PFSK-1 (cell line): ENCODE data around the gene TM4SF20.

Experiments
- POLR2AphosphoS5 ChIP-seq: IDR thresholded peaks from 2 replicates; pipeline ENCODE4 v1.6.1; 2012; ENCODE audit warnings: low read depth, mild to moderate bottlenecking, control low read depth, low read length, moderate library complexity
- SIN3A ChIP-seq: IDR thresholded peaks from 2 replicates; pipeline ENCODE4 v1.6.1; 2012; ENCODE audit warnings: mild to moderate bottlenecking, low read length, moderate library complexity, borderline replicate concordance; ENCODE audit not compliant: insufficient read depth
- TF ChIP-seq, protein P1 (sequence below), 2 experiments: IDR thresholded peaks; 2 replicates each; pipeline versions ENCODE4 v1.6.1 to v1.8.0; 2011 to 2012; ENCODE audit warnings: low read depth in 2 of 2, low read length in 2 of 2, control low read depth in 1 of 2, inconsistent platforms in 1 of 2, mild to moderate bottlenecking in 1 of 2, moderate library complexity in 1 of 2; ENCODE audit not compliant: insufficient read depth in 1 of 2

DNA sequence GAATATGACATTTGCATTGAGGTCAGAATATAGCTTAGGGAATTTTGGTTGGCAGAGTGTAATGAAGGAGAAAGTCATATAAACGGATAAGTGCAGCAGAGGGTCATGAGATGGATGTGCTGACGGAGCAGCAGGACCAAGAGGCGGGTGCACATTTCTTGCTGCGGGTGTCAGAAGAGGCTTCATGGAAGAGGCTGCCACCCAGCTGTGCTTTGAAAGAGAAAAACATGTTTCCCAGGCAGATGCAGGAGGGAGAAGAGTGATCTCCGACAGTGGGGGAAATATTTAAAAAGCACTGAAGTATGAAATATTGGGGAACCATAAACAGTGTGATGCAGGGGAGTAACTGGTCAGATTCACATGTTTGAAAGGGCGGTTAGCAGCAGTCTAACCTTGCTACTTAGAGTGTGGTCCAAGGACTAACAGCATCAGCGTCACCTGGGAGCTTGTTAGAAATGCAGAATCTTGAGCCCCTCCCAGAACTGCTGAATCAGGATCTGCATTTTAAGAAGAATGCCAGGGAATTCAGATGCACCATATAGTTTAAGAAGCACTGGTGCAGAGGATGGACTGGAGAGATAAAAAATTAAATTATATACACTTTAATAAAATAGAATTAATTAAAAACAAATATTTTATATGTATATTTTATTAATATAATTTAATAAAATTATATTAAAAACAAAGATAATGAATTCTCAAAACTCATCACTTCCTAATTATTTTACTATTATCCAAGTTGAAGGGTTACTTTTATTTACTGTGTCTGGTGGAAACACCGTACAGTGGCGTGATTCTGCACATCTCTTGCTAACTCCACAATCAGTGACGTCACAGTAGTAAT is 44.8 kb upstream of the TM4SF20 start:
- TF ChIP-seq SIN3A (no peak), POLR2AphosphoS5 (no peak)
- TF ChIP-seq, protein P1, sequence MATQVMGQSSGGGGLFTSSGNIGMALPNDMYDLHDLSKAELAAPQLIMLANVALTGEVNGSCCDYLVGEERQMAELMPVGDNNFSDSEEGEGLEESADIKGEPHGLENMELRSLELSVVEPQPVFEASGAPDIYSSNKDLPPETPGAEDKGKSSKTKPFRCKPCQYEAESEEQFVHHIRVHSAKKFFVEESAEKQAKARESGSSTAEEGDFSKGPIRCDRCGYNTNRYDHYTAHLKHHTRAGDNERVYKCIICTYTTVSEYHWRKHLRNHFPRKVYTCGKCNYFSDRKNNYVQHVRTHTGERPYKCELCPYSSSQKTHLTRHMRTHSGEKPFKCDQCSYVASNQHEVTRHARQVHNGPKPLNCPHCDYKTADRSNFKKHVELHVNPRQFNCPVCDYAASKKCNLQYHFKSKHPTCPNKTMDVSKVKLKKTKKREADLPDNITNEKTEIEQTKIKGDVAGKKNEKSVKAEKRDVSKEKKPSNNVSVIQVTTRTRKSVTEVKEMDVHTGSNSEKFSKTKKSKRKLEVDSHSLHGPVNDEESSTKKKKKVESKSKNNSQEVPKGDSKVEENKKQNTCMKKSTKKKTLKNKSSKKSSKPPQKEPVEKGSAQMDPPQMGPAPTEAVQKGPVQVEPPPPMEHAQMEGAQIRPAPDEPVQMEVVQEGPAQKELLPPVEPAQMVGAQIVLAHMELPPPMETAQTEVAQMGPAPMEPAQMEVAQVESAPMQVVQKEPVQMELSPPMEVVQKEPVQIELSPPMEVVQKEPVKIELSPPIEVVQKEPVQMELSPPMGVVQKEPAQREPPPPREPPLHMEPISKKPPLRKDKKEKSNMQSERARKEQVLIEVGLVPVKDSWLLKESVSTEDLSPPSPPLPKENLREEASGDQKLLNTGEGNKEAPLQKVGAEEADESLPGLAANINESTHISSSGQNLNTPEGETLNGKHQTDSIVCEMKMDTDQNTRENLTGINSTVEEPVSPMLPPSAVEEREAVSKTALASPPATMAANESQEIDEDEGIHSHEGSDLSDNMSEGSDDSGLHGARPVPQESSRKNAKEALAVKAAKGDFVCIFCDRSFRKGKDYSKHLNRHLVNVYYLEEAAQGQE (IDR thresholded peaks at IDR 0.05; ENCODE audit: insufficient read depth in 1 of 2, low read depth in 2 of 2, low read length in 2 of 2): no peak
